Breast epithelium (tissue), 4 donors: ENCODE data around the gene NMD3. TPM values are rescaled to one million over a fixed set of nuclear protein-coding genes. Genes with fewer than 3 reads are reported as not detected.

Source experiments
- DNase-seq, 2 donors: peaks; one replicate each; pipeline ENCODE4 v3.0.0-alpha.2; 2019; ENCODE audit warnings: low spot score in 2 of 2
- H3K27ac ChIP-seq, 2 donors: fragments of 200-600 bp; sonication (generic) in 1 of 2; one replicate each; pipeline ENCODE4 v1.5.1; 2016 to 2019; ENCODE audit warnings: mild to moderate bottlenecking in 1 of 2
- H3K27me3 ChIP-seq, 2 donors: fragments of 200-600 bp; sonication (generic) in 1 of 2; one replicate each; pipeline versions ENCODE4 v1.5.1 to v1.6.0; 2017 to 2019; ENCODE audit warnings: control low read depth in 1 of 2, mild to moderate bottlenecking in 1 of 2
- H3K36me3 ChIP-seq: fragments of 200-600 bp; one replicate; pipeline ENCODE4 v1.5.1; 2019
- H3K4me1 ChIP-seq, 2 donors: fragments of 200-600 bp; sonication (generic); one replicate each; pipeline ENCODE4 v1.5.1; 2016 to 2019; ENCODE audit warnings: control low read depth in 1 of 2
- H3K4me3 ChIP-seq, 3 donors: fragments of 200-600 bp; sonication (generic); 1 replicate in 2 of 3; 2 replicates in 1 of 3; pipeline ENCODE4 v1.5.1; 2016 to 2019; ENCODE audit warnings: mild to moderate bottlenecking in 3 of 3, moderate library complexity in 2 of 3
- H3K9me3 ChIP-seq, 2 donors: fragments of 200-600 bp; sonication (generic) in 1 of 2; one replicate each; pipeline ENCODE4 v1.5.1; 2016 to 2019; ENCODE audit warnings: control low read depth in 1 of 2
- POLR2A ChIP-seq: fragments of 450-650 bp; IDR thresholded peaks from one replicate; pipeline ENCODE4 v1.6.1; 2016; ENCODE audit warnings: antibody characterized with exemption, mild to moderate bottlenecking, moderate library complexity
- POLR2AphosphoS5 ChIP-seq, 3 donors: sonication (generic); formaldehyde crosslinking; IDR thresholded peaks; one replicate each; pipeline ENCODE4 v1.6.1; 2017; ENCODE audit warnings: antibody characterized with exemption in 3 of 3
- intact Hi-C: fragments of 100-400 bp; cut with DNase I; formaldehyde crosslinking; loops from one replicate; pipeline ENCODE4 v1.15.1; 2023; ENCODE audit warnings: low total_unique reads
- total RNA-seq, 3 donors: library from RNA; depleted of rRNA; stranded (reverse); fragments of >200 nt; gene quantifications; one replicate each; pipeline ENCODE4 v1.1.0, GENCODE V29; 2016
- TF ChIP-seq, protein P1 (sequence below), 3 donors: fragments of 450-650 bp; IDR thresholded peaks; one replicate each; pipeline ENCODE4 v1.5.1; 2016 to 2017; ENCODE audit warnings: antibody characterized with exemption in 3 of 3, mild to moderate bottlenecking in 3 of 3, moderate library complexity in 3 of 3

NMD3 gene
- total RNA-seq, 3 donors from 2014 or later = 53.3 to 69.7 (median 56.0) TPM

DNA sequence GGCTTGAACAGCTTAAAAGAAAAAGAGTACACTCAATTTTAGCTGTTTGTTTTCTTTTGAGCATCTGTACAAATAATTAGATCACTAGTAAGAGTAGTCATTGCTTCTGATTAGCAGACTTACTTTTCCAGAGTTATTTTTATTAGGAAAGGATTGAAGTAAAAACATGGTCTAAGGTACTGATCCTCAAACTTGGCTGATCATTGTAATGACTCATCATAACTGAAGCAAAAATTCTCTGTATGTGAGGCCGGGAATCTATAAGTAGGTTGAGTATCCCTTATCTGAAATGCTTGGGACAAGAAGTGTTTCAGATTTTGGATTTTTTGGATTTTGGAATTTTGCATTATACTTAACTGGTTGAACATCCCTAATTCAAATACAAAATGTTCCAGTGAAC, 12.4 kb downstream of the NMD3 start:
- no peaks in the 10 kb centered on the region for H3K4me1 ChIP-seq
- no peaks in the 10 kb centered on the region for H3K36me3 ChIP-seq
- H3K4me3 ChIP-seq = no peak overlapping the region
- intact Hi-C loops = no loop called here
- TF ChIP-seq POLR2AphosphoS5 (IDR thresholded peaks at IDR 0.05) (no peak), POLR2A (no peak)
- TF ChIP-seq, protein P1, sequence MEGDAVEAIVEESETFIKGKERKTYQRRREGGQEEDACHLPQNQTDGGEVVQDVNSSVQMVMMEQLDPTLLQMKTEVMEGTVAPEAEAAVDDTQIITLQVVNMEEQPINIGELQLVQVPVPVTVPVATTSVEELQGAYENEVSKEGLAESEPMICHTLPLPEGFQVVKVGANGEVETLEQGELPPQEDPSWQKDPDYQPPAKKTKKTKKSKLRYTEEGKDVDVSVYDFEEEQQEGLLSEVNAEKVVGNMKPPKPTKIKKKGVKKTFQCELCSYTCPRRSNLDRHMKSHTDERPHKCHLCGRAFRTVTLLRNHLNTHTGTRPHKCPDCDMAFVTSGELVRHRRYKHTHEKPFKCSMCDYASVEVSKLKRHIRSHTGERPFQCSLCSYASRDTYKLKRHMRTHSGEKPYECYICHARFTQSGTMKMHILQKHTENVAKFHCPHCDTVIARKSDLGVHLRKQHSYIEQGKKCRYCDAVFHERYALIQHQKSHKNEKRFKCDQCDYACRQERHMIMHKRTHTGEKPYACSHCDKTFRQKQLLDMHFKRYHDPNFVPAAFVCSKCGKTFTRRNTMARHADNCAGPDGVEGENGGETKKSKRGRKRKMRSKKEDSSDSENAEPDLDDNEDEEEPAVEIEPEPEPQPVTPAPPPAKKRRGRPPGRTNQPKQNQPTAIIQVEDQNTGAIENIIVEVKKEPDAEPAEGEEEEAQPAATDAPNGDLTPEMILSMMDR (IDR thresholded peaks at IDR 0.05) = no peak
- no peak overlapping the region for H3K27ac ChIP-seq
- H3K27me3 ChIP-seq = no peaks in the 10 kb centered on the region
- H3K9me3 ChIP-seq = no peaks in the 10 kb centered on the region
- no peak for DNase-seq

DNA sequence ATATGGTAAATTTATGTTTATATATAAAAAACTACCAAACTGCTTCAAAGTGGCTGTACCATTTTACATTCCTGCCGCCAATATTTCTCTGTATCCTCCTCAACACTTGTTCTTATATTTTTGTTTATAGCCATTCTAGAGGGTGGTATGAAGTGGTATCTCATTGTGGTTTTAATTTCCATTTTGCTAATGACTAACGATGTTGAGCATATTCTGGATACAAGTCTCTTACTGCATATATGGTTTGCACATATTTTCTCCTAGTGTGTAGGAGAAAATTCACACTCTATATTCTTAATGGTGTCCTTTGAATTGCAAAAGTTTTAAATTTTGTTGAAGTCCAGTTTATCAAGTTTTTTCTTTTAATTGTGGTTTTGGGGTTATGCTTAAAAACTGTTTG, 15.1 kb downstream of the NMD3 start:
- intact Hi-C loops = no loop called here
- H3K36me3 ChIP-seq = no peaks in the 10 kb centered on the region

DNA sequence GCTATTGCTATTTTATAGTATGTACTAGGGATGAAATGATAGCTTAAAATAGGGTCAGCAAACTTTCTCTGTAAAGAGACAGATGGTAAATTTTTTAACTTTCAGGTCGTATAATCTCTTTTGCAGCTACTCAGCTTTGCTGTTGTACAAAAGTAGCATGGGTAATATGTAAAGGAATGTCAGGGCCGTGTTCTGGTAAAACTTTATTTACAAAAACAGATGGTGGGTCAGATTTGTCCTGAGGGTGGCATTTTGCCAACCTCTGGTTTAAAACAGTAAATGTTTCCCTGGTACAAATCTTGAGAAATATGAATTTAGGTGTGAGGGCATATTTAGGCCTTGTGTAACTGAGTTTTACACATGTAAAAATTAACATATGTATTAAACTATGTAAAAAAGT, 18.6 kb downstream of the NMD3 start:
- Histone ChIP-seq H3K4me1 (no peaks in the 10 kb centered on the region), H3K36me3 (no peaks in the 10 kb centered on the region), H3K9me3 (no peaks in the 10 kb centered on the region), H3K27ac (no peak overlapping the region), H3K4me3 (no peak overlapping the region), H3K27me3 (no peaks in the 10 kb centered on the region)
- intact Hi-C loops = no loop called here
- DNase-seq = no peak
- TF ChIP-seq POLR2A (no peak), POLR2AphosphoS5 (IDR thresholded peaks at IDR 0.05) (no peak)
- TF ChIP-seq, protein P1 (IDR thresholded peaks at IDR 0.05) = no peak

More for the DNA sequence above, 15.1 kb downstream of the NMD3 start:
- Histone ChIP-seq H3K27me3 (no peaks in the 10 kb centered on the region), H3K9me3 (no peaks in the 10 kb centered on the region), H3K4me1 (no peaks in the 10 kb centered on the region), H3K27ac (no peak overlapping the region), H3K4me3 (no peak overlapping the region)
- no peak for DNase-seq
- TF ChIP-seq, protein P1 (IDR thresholded peaks at IDR 0.05) = no peak
- TF ChIP-seq POLR2AphosphoS5 (IDR thresholded peaks at IDR 0.05) (no peak), POLR2A (no peak)

DNA sequence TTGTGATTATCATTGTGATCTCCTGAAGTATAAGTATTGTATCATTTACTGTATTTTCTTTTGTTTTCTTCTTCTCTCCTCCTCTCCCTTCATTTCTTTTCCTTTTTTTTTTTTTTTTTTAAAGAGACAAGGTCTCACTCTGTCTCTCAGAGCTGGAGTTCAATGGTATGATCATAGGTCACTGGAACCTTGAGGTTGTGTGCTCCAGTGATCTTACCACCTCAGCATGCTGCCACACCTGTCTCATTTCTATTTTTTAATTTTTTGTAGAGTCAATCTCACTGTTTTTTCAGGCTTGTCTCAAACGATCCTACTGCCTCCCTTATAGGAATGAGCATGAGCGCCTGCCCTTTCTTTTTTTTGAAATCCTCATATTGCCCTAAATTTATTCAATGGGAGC, 23.4 kb downstream of the NMD3 start:
- Histone ChIP-seq H3K4me3 (no peak overlapping the region), H3K4me1 (no peaks in the 10 kb centered on the region), H3K27ac (no peak overlapping the region), H3K36me3 (peaks cover 5% of the 10 kb centered on the region), H3K27me3 (no peaks in the 10 kb centered on the region), H3K9me3 (no peaks in the 10 kb centered on the region)
- intact Hi-C loops = no loop called here
- TF ChIP-seq POLR2A (no peak), POLR2AphosphoS5 (IDR thresholded peaks at IDR 0.05) (no peak)
- TF ChIP-seq, protein P1 (IDR thresholded peaks at IDR 0.05) = no peak
- no peak for DNase-seq

DNA sequence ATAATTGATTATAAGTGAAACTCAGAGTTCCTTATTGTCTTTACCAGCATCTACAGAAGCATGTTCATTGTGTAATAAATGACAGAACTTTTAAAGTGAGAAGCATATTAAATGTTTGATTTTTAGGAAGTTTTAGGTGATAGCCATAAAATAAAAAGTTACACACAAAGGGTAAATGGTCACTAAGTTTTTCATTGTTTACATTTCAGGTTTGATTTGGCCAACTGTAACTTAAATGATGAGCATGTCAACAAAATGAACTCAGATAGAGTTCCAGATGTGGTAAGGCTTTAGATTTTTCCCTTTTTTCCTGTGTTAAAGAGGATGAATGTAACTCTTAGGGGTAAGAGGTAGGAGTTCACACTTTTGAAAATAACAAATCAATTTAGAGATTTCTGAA, 25.9 kb downstream of the NMD3 start:
- H3K9me3 ChIP-seq = no peaks in the 10 kb centered on the region
- TF ChIP-seq POLR2A (no peak), POLR2AphosphoS5 (IDR thresholded peaks at IDR 0.05) (no peak)
- TF ChIP-seq, protein P1 (IDR thresholded peaks at IDR 0.05) = no peak
- H3K36me3 ChIP-seq = peaks cover 9% of the 10 kb centered on the region
- DNase-seq = no peak
- H3K4me3 ChIP-seq = no peak overlapping the region
- no peaks in the 10 kb centered on the region for H3K27me3 ChIP-seq
- intact Hi-C loops = no loop called here
- H3K27ac ChIP-seq = no peak overlapping the region
- no peaks in the 10 kb centered on the region for H3K4me1 ChIP-seq
